ENCODE results near the gene IGFL1. TPM values are rescaled to one million over a fixed set of nuclear protein-coding genes. Genes with fewer than 3 reads are reported as not detected.
"Not testable (repeated sequence)": the region's sequence is repeated elsewhere in the genome, so short reads cannot be mapped to it uniquely, and the experiment has no call there.

IGFL1 gene
- total RNA-seq, result not detected in 2 replicates

GRCh38 chr19:46229442-46229841 is at the start of gene IGFL1:
Gene IGFL1, plus strand, starts transcription at chr19:46229742. Its CDS starts 33 bp downstream, at chr19:46229775.
- no peak for DNase-seq (ENCODE audit: low read depth)
- TF ChIP-seq, protein P1, sequence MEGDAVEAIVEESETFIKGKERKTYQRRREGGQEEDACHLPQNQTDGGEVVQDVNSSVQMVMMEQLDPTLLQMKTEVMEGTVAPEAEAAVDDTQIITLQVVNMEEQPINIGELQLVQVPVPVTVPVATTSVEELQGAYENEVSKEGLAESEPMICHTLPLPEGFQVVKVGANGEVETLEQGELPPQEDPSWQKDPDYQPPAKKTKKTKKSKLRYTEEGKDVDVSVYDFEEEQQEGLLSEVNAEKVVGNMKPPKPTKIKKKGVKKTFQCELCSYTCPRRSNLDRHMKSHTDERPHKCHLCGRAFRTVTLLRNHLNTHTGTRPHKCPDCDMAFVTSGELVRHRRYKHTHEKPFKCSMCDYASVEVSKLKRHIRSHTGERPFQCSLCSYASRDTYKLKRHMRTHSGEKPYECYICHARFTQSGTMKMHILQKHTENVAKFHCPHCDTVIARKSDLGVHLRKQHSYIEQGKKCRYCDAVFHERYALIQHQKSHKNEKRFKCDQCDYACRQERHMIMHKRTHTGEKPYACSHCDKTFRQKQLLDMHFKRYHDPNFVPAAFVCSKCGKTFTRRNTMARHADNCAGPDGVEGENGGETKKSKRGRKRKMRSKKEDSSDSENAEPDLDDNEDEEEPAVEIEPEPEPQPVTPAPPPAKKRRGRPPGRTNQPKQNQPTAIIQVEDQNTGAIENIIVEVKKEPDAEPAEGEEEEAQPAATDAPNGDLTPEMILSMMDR (IDR thresholded peaks at IDR 0.05; ENCODE audit: insufficient read depth, low read length, poor library complexity, severe bottlenecking), result no peak
- Histone ChIP-seq H3K4me3 (ENCODE audit: low read depth, low read length) (no peak within 1 kb of the TSS), H3K36me3 (ENCODE audit: control insufficient read depth, insufficient read depth, low read length) (no peaks in the 10 kb centered on the region), H3K27me3 (ENCODE audit: control insufficient read depth, insufficient read depth, low read length) (peaks cover 7% of the 10 kb centered on the region)

DNA sequence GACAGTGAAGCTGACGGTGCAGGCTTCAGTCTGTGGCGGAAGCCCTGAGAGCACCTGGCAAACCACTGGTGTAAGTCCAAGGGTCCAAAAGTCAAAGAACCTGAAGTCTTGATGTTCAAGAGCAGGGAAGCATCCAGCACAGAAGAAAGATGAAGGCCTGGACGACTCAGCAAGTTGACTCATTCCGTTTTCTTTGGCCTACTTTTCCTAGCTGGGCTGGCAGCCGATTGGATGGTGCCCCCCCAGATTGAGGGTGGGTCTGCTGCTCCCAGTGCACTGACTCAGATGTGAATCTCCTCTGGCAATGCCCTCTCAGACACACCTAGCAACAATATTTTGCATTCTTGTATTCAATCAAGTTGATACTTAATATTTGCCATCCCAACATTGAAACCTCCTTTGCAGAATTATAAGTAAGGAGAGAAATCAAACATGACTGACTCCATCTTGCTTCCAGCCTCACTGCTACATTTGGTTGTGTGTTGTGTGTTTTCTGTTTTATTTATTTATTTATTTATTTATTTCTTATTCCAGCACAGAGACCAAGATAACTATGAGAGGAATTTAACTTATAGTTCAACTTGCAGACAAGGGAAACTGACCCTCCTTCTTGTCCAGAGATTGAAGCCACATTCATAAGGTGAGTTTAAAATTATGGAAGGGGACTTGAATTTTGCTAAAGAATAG is 48.7 kb upstream of the IGFL1 start:
- TF ChIP-seq, protein P1 (IDR thresholded peaks at IDR 0.05; ENCODE audit: insufficient read depth, low read length, poor library complexity, severe bottlenecking), result no peak

DNA sequence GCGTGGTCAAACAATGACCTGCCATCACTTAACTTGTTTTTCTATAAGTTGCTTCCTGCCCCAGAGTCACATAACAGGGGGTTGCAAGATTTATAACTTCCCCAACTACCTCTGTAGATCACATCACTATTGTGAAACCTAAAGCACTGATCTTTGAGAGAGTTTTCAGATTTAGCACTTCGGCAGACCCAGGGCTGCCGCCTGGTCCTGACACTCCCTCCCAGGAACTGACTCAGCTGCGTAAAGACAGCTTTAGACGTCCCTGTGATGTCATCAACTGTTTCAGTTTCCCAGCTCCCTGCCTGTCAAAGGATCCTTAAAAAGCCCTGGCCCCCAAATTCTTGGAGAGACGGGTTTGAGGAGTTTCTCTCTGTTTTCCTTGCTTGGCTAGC is 48.2 kb upstream of the IGFL1 start:
- Histone ChIP-seq H3K4me3 (ENCODE audit: low read depth, low read length) (no peak overlapping the region), H3K36me3 (ENCODE audit: control insufficient read depth, insufficient read depth, low read length) (no peaks in the 10 kb centered on the region), H3K27me3 (ENCODE audit: control insufficient read depth, insufficient read depth, low read length) (peaks cover 9% of the 10 kb centered on the region)
- TF ChIP-seq, protein P1 (IDR thresholded peaks at IDR 0.05; ENCODE audit: insufficient read depth, low read length, poor library complexity, severe bottlenecking), result no peak
- no peak for DNase-seq (ENCODE audit: low read depth)

More for the DNA sequence above, 48.7 kb upstream of the IGFL1 start:
- Histone ChIP-seq H3K4me3 (ENCODE audit: low read depth, low read length) (no peak overlapping the region), H3K36me3 (ENCODE audit: control insufficient read depth, insufficient read depth, low read length) (no peaks in the 10 kb centered on the region), H3K27me3 (ENCODE audit: control insufficient read depth, insufficient read depth, low read length) (peaks cover 7% of the 10 kb centered on the region)
- DNase-seq (ENCODE audit: low read depth), result no peak

GRCh38 chr19:46182476-46182875 is 47.1 kb upstream of the IGFL1 start:
- DNase-seq (ENCODE audit: low read depth), result no peak
- no peak overlapping the region for H3K4me3 ChIP-seq (ENCODE audit: low read depth, low read length)
- H3K27me3 ChIP-seq (ENCODE audit: control insufficient read depth, insufficient read depth, low read length), result peaks cover 16% of the 10 kb centered on the region
- TF ChIP-seq, protein P1 (IDR thresholded peaks at IDR 0.05; ENCODE audit: insufficient read depth, low read length, poor library complexity, severe bottlenecking), result no peak
- H3K36me3 ChIP-seq (ENCODE audit: control insufficient read depth, insufficient read depth, low read length), result no peaks in the 10 kb centered on the region

DNA sequence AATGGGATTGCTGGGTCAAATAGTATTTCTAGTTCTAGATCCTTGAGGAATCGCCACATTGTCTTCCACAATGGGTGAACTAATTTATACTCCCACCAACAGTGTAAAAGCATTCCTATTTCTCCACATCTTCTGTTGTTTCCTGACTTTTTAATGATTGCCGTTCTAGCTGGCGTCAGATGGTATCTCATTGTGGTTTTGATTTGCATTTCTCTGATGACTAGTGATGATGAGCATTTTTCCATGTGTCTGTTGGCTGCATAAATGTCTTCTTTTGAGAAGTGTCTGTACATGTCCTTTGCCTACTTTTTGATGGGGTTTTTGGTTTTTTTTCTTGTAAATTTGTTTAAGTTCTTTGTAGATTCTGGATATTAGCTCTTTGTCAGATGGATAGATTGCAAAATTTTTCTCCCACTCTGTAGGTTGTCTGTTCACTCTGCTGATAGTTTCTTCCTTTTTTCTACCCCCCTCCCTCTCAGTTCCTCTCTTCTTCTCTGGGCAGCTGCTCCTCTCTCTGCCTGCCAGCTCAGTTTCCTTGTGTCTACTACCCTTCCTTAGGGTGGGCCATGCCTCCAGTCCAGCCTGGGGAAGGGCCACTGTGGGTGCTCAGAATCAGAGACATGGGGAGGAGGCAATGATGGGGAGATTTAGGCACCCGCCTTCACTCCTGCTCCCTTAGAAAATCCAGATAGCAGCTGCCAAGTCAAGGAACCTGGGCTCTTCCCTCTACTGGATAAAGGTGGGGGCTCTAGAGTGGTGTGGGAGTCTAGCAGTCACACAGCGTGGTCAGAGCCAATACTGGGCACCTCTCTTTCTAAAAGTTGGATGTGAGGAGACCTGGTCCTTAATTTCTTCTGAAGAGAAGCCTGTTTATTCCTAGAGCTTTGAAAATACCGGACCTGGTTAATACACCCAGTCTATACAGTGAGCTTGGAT is 44.5 kb upstream of the IGFL1 start:
- not testable (repeated sequence) for DNase-seq (ENCODE audit: low read depth); H3K36me3 ChIP-seq (ENCODE audit: control insufficient read depth, insufficient read depth, low read length); H3K4me3 ChIP-seq (ENCODE audit: low read depth, low read length)
- peaks cover 19% of the 10 kb centered on the region for H3K27me3 ChIP-seq (ENCODE audit: control insufficient read depth, insufficient read depth, low read length)

- no peak overlapping the region for H3K4me3 ChIP-seq (ENCODE audit: low read depth, low read length)
- peaks cover 23% of the 10 kb centered on the region for H3K27me3 ChIP-seq (ENCODE audit: control insufficient read depth, insufficient read depth, low read length)
- DNase-seq (ENCODE audit: low read depth), result no peak
- no peaks in the 10 kb centered on the region for H3K36me3 ChIP-seq (ENCODE audit: control insufficient read depth, insufficient read depth, low read length)
- TF ChIP-seq, protein P1 (IDR thresholded peaks at IDR 0.05; ENCODE audit: insufficient read depth, low read length, poor library complexity, severe bottlenecking), result no peak
These were observed 43.3 kb upstream of the IGFL1 start for GRCh38 chr19:46186101-46186716.
